HPDE6-E6E7 (cell line): ENCODE data around the gene LZTS2.

ENCODE experiments used
- DNase-seq: peaks from one replicate; pipeline ENCODE4 v3.0.0; 2011; ENCODE audit warnings: missing footprints; ENCODE audit errors: extremely low spot score

LZTS2 gene

GRCh38 chr10:100978121-100978900, 21.3 kb upstream of the LZTS2 start:
- no peak for DNase-seq

DNA sequence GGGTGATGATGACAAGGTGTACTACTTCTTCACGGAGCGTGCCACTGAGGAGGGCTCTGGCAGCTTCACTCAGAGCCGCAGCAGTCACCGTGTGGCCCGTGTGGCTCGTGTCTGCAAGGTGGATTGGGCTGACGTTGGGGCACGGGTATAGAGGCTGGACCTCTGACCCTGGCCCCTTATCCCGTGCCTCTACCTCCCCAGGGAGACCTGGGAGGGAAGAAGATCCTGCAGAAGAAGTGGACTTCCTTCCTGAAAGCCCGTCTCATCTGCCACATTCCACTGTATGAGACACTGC, 20.8 kb upstream of the LZTS2 start:
- no peak for DNase-seq

DNA sequence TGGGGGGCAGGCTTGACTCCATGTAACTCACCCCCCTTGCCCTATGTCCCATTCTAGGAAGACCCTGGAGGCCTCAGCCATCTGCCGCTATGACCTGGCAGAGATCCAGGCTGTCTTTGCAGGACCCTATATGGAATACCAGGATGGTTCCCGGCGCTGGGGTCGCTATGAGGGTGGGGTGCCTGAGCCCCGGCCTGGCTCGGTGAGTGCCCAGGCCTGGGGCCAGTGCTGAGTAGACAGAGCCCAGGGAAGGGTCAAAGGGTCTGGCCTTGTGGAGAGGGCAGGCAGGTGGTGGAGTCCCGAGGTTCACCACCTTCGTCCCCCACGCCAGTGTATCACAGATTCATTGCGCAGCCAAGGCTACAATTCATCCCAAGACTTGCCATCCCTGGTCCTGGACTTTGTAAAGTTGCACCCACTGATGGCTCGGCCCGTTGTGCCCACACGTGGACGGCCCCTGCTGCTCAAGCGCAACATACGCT, 19.8 kb upstream of the LZTS2 start:
- DNase-seq: no peak

DNA sequence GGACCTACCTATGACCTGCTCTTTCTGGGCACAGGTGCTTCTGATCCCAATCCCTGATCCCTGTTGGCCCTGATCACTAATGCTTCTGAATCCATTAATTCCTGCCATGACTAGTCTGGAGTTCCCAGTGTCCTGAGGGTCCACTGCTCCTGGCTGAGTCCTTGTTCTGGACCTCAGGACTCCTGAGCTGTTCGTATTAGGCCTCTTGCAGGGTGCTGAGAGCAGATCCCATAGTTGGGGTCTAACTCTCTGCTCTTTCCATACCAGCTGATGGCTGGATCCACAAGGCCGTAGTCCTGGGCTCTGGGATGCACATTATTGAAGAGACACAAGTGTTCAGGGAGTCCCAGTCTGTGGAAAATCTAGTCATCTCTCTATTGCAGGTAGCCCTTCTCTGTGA, 19.3 kb upstream of the LZTS2 start:
- no peak for DNase-seq

- no peak for DNase-seq
Observed at GRCh38 chr10:100980711-100981110, 18.9 kb upstream of the LZTS2 start.

GRCh38 chr10:100981178-100981772, 18.3 kb upstream of the LZTS2 start:
- DNase-seq: no peak

DNA sequence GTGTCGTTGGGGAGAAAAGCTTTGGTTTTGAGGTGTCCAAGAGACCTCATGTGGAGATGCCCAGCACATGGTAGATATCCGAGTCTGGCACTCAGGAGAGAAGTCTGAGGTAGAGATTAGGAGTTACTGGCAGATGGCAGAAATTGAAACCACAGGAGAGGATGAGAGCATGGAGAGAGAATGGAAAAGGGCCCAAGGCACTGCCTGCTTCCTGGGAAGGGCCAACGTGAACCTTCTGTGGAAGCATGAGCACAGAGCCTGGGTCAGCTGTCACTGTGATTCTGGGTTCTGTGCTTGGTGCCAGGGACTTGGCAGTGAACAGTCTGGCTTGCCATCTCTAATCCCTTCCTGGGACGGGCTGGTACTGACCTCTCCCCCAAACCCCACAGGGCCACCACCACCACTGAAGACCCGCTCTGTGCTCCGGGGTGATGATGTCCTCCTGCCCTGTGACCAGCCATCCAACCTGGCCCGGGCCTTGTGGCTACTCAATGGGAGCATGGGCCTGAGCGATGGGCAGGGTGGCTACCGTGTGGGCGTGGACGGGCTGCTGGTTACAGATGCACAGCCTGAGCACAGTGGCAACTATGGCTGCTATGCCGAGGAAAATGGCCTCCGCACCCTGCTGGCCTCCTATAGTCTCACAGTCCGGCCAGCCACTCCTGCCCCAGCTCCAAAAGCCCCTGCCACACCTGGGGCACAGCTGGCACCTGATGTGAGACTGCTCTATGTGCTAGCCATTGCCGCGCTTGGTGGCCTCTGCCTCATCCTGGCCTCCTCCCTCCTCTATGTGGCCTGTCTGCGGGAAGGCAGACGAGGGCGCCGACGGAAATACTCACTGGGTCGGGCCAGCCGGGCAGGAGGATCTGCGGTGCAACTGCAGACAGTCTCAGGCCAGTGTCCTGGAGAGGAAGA, 16.4 kb upstream of the LZTS2 start:
- no peak for DNase-seq

DNA sequence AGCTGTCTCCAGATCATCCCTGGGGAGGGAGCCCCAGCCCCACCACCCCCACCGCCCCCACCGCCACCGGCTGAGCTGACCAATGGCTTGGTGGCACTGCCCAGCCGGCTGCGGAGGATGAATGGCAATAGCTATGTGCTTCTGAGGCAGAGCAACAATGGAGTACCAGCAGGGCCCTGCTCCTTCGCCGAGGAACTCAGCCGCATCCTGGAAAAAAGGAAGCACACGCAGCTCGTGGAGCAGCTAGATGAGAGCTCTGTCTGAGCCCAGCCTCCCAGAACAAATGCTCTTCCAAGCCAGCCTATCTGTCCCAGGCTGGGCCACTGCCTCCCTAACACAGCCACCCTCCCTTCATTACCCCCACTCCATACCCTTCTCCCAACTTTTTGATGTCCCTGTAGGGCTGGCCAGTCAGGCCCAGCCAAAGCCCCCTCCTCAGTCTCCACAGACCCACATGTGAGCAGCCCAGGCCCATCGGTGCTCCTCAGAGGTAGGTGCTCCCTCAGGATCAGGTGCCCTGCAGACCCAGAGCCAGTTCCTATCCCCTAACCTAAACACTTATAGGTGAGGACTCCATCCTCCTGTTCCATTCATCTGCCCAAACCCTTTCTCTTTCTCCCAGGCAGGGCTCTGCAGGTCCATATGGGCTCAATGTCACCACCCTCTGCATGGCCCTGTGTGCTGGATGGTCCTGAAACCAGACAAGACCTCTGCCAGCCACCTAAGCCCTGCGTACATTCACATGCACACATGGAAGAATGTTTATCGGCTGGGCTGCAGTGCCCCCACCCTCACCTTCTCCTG, 15.5 kb upstream of the LZTS2 start:
- DNase-seq: no peak

DNA sequence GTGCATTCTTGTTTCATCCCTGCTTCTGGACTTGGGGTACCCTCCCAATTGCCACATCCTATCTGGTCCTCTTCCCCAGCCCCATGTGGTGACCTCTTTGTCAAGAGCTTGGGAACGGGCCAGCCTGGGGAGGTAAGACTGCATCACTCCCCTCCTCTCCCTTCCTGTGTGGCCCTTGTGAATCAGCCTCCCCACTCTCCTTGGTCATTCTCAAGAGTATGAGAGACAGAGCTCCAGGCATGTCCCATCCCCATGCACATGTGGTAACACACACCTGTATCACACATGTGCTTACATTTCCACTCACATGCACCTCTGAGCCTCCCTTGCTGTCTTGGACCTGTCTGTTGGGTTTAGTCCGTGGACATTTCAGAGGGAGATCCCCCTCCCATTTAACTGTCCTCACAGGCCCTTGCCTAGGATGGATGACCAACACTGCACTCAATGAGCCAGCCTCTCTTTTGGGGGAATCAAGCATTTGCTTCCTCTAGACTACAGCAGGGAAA, 14.9 kb upstream of the LZTS2 start:
- no peak for DNase-seq

- no peak for DNase-seq
Observed at GRCh38 chr10:100985336-100985735, 14.3 kb upstream of the LZTS2 start.

GRCh38 chr10:100986623-100986951, 13.0 kb upstream of the LZTS2 start:
- no peak for DNase-seq

DNA sequence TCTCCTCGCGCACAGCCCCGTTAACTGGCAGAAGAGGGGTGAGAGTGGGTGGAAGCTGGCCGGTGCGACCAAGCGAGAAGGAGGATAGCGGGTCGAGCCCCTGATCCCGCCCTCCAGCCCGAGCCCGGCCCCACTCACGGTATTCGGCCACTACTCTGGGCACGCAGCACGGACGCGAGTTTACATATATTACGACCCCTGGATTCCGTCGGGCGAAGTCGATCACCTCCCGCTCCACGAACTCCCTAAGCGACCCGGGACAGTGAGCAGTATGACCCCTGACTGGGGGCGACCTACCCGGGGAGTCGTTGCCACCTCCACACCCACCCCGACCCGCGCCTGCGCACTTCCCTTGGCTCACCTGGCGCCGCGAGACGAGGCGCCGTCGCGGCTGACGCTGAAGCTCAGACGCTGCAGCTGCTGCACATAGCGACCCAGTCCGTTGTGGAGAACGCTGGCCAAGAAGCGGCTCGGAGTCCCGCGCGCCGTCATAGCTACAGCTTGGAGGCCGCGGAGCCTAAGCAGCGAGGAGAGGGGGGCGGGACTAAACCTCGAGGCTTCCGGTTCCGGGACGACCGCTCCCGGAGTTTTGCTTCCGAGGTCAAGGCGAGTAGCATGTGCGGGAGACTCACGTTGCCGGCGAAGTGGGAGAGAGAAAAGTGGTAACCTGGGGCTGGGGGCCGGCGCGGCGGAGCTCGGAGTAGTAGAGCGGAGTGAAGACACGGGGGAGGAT, 12.5 kb upstream of the LZTS2 start, which contains the start of the genes MRPL43 and TWNK:
Gene MRPL43 (minus strand): TSS at position 546 of the 733 bp plus-strand sequence. CDS start 54 bp downstream, at position 492.
Gene TWNK (plus strand): TSS at position 592 of the 733 bp plus-strand sequence. CDS start 668 bp downstream, outside the sequence.
- DNase-seq: peak; percentile 81

GRCh38 chr10:100987685-100988049, 11.9 kb upstream of the LZTS2 start:
- DNase-seq: no peak

GRCh38 chr10:100988166-100988565, 11.4 kb upstream of the LZTS2 start:
- no peak for DNase-seq

- DNase-seq: no peak
Observed at GRCh38 chr10:100989088-100989487, 10.5 kb upstream of the LZTS2 start.

DNA sequence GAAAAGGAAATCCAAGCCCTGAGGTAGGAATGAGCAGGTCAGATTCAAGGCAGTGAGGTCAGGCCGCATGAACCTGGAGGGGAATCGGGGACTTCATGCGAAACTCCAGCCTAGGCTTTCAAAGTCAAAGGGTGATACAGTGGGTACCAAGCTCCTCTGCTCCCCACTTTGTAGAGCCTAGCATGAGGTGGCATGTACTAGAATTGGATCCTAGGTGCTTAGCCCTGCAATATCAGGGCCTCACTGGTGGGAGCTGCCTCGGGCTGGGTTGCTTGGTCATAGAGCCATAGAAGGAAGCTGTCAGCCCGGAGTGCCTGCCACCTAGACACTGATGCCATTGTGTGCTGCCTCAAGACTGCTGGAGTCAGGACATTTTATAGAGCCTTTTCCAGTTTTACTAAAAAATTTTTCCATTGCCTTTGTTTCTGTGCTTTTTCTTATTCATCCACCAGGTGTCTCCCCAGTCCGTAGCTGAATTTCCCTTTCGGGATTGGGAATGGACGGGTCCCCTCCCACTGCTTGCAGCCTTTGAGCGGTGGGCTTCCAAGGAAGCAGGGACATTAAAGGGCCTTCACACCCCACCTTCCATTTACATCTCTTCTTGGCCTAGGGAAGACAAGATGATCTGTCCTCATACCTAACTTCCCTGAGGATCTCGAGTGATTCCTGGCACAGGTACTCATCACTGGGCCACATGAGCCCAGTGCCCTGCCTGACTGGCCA, 5.5 kb upstream of the LZTS2 start:
- DNase-seq: no peak

DNA sequence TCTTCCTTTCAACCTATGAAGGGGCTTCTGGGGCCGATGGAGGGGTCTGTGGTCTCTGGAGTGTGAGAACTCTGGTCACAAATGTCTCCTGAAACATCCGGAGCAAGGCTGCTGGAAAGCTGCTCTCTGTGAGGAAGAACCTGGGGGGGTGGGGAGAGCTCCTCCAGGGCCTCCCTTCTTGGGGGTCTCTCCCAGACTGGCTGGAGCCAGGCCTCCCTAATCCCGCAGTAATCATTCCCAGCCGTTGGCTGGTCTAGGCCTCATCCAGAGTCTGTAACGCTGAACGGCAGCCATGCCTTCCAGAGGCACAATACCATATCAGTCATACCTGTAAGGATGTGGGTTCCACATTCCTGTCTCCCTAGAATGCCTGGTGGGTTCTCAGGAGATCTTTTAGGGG, 4.4 kb upstream of the LZTS2 start:
- no peak for DNase-seq

DNA sequence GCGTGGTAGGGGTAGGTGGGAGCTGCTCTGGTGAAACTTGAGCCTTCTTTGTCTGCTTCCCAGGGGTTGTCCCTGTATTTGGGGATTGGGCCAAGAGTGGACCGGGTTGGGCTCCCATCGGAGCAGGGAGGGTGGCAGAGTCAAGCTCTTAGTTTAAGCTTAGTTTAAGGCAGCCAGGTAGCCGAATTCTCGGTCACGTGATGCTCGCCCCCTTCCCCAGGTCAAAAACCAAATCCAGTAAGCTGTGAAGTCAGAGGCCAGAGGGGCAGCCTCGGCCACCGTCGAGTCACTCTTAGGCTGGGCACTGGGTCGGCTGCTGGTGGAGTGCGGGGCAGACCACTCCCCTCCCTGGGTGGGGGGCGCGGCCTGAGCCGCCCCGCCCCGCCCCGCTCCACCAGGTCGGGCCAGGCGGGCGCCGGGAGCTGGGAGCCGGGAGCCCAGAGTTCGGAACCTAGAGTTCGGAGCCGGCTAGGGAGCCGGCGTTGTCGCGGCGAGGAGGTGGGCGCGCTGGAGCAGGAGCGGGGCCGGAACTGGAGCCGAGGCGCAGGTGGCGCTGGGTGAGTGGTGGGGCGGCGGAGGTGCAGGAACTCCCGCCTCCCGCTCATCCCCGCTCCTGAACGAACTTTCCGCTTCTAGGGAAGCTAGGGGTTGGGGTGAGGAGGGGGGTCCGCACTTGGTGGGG, 2.8 kb upstream of the LZTS2 start:
- DNase-seq: no peak

DNA sequence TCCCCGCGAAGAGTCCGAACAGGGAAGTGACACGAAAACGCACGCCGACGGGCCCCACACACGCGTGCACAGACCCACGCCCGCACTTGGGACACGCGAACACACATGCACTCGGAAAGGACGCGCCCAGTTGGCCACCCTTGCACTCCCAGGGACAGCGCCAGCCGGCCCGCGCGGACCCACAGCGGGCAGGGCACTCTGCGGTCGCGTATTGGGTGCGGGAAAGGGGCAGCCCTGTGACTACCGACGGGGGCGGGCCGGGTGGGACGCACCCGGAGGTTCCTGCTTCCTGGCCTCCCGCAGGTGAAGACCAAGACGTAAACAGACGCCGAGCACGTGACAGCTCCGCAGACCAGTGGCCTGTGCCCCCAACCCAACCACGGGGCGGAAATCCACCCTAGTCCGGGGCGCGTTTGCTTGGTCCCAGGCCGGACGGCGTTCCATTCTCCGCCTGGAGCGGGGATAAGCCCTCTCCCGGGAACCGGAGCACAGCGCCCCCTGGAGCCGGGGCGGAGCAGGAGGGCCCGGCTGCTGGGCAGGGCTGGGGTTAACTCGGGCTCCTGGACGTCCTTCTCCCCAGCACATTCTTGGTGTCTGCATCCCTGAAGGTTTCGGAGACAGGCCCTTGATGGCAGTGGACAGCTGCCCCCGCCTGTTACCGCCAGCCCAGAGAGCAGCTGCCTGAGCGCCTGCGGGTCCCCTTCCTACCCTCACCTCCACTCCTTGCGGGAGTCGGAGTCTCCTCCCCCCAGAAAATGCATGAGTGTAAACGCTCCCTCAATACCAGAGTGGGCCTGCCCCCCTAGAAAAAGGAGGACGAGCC, 2.0 kb upstream of the LZTS2 start:
- peak; percentile 84 for DNase-seq
